Smooth muscle cell (in vitro differentiated cells): ENCODE results near the gene THRB. TPM values are rescaled to one million over a fixed set of nuclear protein-coding genes. Genes with fewer than 3 reads are reported as not detected.

Experiments
- DNase-seq: peaks from one replicate; lab custom pipeline; 2025; ENCODE audit not compliant: unreplicated experiment; lab: John Stamatoyannopoulos, UW
- H2AFZ ChIP-seq: fragments of 200-600 bp; sonication (generic); 2 replicates; pipeline ENCODE4 v1.6.0; 2016; ENCODE audit warnings: antibody characterized with exemption, low read depth, mild to moderate bottlenecking
- H3F3A ChIP-seq: fragments of 200-600 bp; sonication (generic); 2 replicates; pipeline ENCODE4 v1.6.0; 2017; ENCODE audit warnings: antibody characterized with exemption, low read depth
- H3K27ac ChIP-seq: fragments of 200-600 bp; sonication (generic); 2 replicates; pipeline ENCODE4 v1.5.1; 2016; ENCODE audit warnings: low read depth, mild to moderate bottlenecking
- H3K27me3 ChIP-seq: fragments of 200-600 bp; sonication (generic); 2 replicates; pipeline ENCODE4 v1.6.1; 2016; ENCODE audit warnings: low read depth, mild to moderate bottlenecking
- H3K36me3 ChIP-seq: fragments of 200-600 bp; sonication (generic); 2 replicates; pipeline ENCODE4 v1.5.1; 2016; ENCODE audit warnings: low read depth
- H3K4me1 ChIP-seq: fragments of 200-600 bp; sonication (generic); 2 replicates; pipeline ENCODE4 v1.5.1; 2016; ENCODE audit warnings: low read depth
- H3K4me2 ChIP-seq: fragments of 200-600 bp; sonication (generic); 2 replicates; pipeline ENCODE4 v1.6.0; 2016; ENCODE audit warnings: mild to moderate bottlenecking
- H3K4me3 ChIP-seq: fragments of 200-600 bp; sonication (generic); 2 replicates; pipeline ENCODE4 v1.5.1; 2016; ENCODE audit warnings: mild to moderate bottlenecking
- H3K79me2 ChIP-seq: fragments of 200-600 bp; sonication (generic); 2 replicates; pipeline ENCODE4 v1.6.0; 2016; ENCODE audit warnings: low read depth, mild to moderate bottlenecking
- H3K9ac ChIP-seq: fragments of 200-600 bp; sonication (generic); 2 replicates; pipeline ENCODE4 v1.6.0; 2016; ENCODE audit warnings: low read depth
- H3K9me3 ChIP-seq: fragments of 200-600 bp; sonication (generic); replicated peaks from 2 replicates; pipeline ENCODE4 v1.5.1; 2016; ENCODE audit warnings: low read depth
- H4K20me1 ChIP-seq: fragments of 200-600 bp; sonication (generic); 2 replicates; pipeline ENCODE4 v1.6.0; 2016; ENCODE audit warnings: low read depth
- CTCF ChIP-seq: fragments of 200-600 bp; sonication (generic); IDR thresholded peaks from 2 replicates; pipeline ENCODE4 v1.5.1; 2017; ENCODE audit warnings: borderline replicate concordance, mild to moderate bottlenecking, antibody characterized with exemption; ENCODE audit not compliant: insufficient read depth, poor library complexity, severe bottlenecking
- WGBS: methylation state at CpG from one replicate; pipeline ENCODE4 v1.1.7; 2016; ENCODE audit warnings: low lambda C conversion rate; 5-methylcytosine and 5-hydroxymethylcytosine counted together
- polyA plus RNA-seq: library from polyadenylated mRNA; unstranded; fragments of >200 nt; fragmentation: Nextera tagmentation; extraction: Ambion mirVana; gene quantifications from 2 replicates; pipeline ENCODE4 v1.2.1, GENCODE V29; 2016
- total RNA-seq: library from RNA; depleted of rRNA; stranded (reverse); fragments of >200 nt; gene quantifications from 2 replicates; pipeline ENCODE4 v1.2.3, GENCODE V29; 2014

Gene THRB
- total and polyA plus RNA-seq, 2 experiments from 2014 or later, result 5.6 to 43.8 TPM

- Histone ChIP-seq H3K4me1 (peaks cover 19% of the 10 kb centered on the region), H3K9ac (no peak overlapping the region), H3K79me2 (peaks cover 11% of the 10 kb centered on the region), H3F3A (no peaks in the 10 kb centered on the region), H3K36me3 (no peaks in the 10 kb centered on the region), H3K27me3 (no peaks in the 10 kb centered on the region), H4K20me1 (peaks cover 16% of the 10 kb centered on the region), H3K27ac (no peak overlapping the region), H3K9me3 (no peaks in the 10 kb centered on the region), H2AFZ (no peak overlapping the region), H3K4me2 (no peak overlapping the region), H3K4me3 (no peak overlapping the region)
- TF ChIP-seq CTCF, result no peak
- WGBS, result 70% methylated on average over 1 of the region's 1 CpG
- DNase-seq, result no peak
Observed at GRCh38 chr3:24475925-24476324, 18.7 kb downstream of the THRB start.

GRCh38 chr3:24474862-24475261 lies 19.8 kb downstream of the THRB start:
- Histone ChIP-seq H3K79me2 (peaks cover 11% of the 10 kb centered on the region), H3F3A (no peaks in the 10 kb centered on the region), H3K27me3 (no peaks in the 10 kb centered on the region), H3K4me2 (no peak overlapping the region), H4K20me1 (peaks cover 11% of the 10 kb centered on the region), H3K27ac (no peak overlapping the region), H3K4me1 (peaks cover 19% of the 10 kb centered on the region), H3K9me3 (no peaks in the 10 kb centered on the region), H2AFZ (no peak overlapping the region), H3K36me3 (no peaks in the 10 kb centered on the region), H3K9ac (no peak overlapping the region), H3K4me3 (no peak overlapping the region)
- WGBS, result 96% methylated on average over 4 of the region's 4 CpGs
- TF ChIP-seq CTCF, result no peak
- DNase-seq, result no peak

- peaks cover 11% of the 10 kb centered on the region for H3K4me1 ChIP-seq
- no peaks in the 10 kb centered on the region for H3F3A ChIP-seq
- H3K4me2 ChIP-seq, result no peak overlapping the region
- 81% methylated on average over 1 of the region's 1 CpG for WGBS
- no peaks in the 10 kb centered on the region for H3K36me3 ChIP-seq
- peaks cover 7% of the 10 kb centered on the region for H3K79me2 ChIP-seq
- no peak overlapping the region for H3K4me3 ChIP-seq
- no peaks in the 10 kb centered on the region for H3K9me3 ChIP-seq
- peak overlapping the region; percentile 36 for H3K27ac ChIP-seq
- no peak for TF ChIP-seq CTCF
- no peaks in the 10 kb centered on the region for H3K27me3 ChIP-seq
- H2AFZ ChIP-seq, result no peak overlapping the region
- peaks cover 7% of the 10 kb centered on the region for H4K20me1 ChIP-seq
- H3K9ac ChIP-seq, result no peak overlapping the region
- no peak for DNase-seq
Observed at GRCh38 chr3:24472358-24472757, 22.3 kb downstream of the THRB start.

GRCh38 chr3:24471486-24471885 lies 23.2 kb downstream of the THRB start:
- H3K27me3 ChIP-seq, result no peaks in the 10 kb centered on the region
- no peak overlapping the region for H3K4me3 ChIP-seq
- no peak for TF ChIP-seq CTCF
- no peaks in the 10 kb centered on the region for H3K9me3 ChIP-seq
- peak overlapping the region; percentile 36 for H3K27ac ChIP-seq
- H3K36me3 ChIP-seq, result no peaks in the 10 kb centered on the region
- no peak overlapping the region for H3K9ac ChIP-seq
- DNase-seq, result no peak
- peaks cover 4% of the 10 kb centered on the region for H3K4me1 ChIP-seq
- no peak overlapping the region for H3K4me2 ChIP-seq
- WGBS, result 58% methylated on average over 1 of the region's 1 CpG
- H3K79me2 ChIP-seq, result peaks cover 4% of the 10 kb centered on the region
- H3F3A ChIP-seq, result no peaks in the 10 kb centered on the region
- H2AFZ ChIP-seq, result no peak overlapping the region
- peaks cover 7% of the 10 kb centered on the region for H4K20me1 ChIP-seq
